ENCODE data around the gene EPS8L1.
"Not testable (repeated sequence)": the region's sequence is repeated elsewhere in the genome, so short reads cannot be mapped to it uniquely, and the experiment has no call there.

EPS8L1 gene

GRCh38 chr19:55075371-55075998, at the start of gene EPS8L1:
Gene EPS8L1 (plus strand): TSS chr19:55075869. CDS start chr19:55076445, 576 bp downstream.
- DNase-seq, result no peak

GRCh38 chr19:55027140-55027471, 48.6 kb upstream of the EPS8L1 start:
- not testable (repeated sequence) for DNase-seq

- DNase-seq, result no peak
Measured at GRCh38 chr19:55027472-55028337, 48.0 kb upstream of the EPS8L1 start.

GRCh38 chr19:55028757-55029156, 46.9 kb upstream of the EPS8L1 start:
- no peak for DNase-seq

GRCh38 chr19:55031178-55031577, 44.5 kb upstream of the EPS8L1 start:
- no peak for DNase-seq

GRCh38 chr19:55032170-55032800, 43.4 kb upstream of the EPS8L1 start:
- no peak for DNase-seq

- DNase-seq, result not testable (repeated sequence)
Measured at GRCh38 chr19:55032976-55033643, 42.6 kb upstream of the EPS8L1 start.

GRCh38 chr19:55034751-55035150, 40.9 kb upstream of the EPS8L1 start:
- no peak for DNase-seq

GRCh38 chr19:55036058-55036457, 39.6 kb upstream of the EPS8L1 start:
- no peak for DNase-seq

- DNase-seq, result not testable (repeated sequence)
Measured at GRCh38 chr19:55037603-55038002, 38.1 kb upstream of the EPS8L1 start.

- not testable (repeated sequence) for DNase-seq
Measured at GRCh38 chr19:55040654-55041053, 35.0 kb upstream of the EPS8L1 start.

GRCh38 chr19:55041244-55041626, 34.4 kb upstream of the EPS8L1 start:
- no peak for DNase-seq

- peak; percentile 21 for DNase-seq
Measured at GRCh38 chr19:55041627-55042343, 33.9 kb upstream of the EPS8L1 start.

GRCh38 chr19:55042344-55042678, 33.4 kb upstream of the EPS8L1 start:
- DNase-seq, result no peak

- no peak for DNase-seq
Measured at GRCh38 chr19:55042688-55043087, 33.0 kb upstream of the EPS8L1 start.

GRCh38 chr19:55044286-55044685, 31.4 kb upstream of the EPS8L1 start:
- DNase-seq, result no peak

- no peak for DNase-seq
Measured at GRCh38 chr19:55044771-55045716, 30.6 kb upstream of the EPS8L1 start.

- DNase-seq, result no peak
Measured at GRCh38 chr19:55046975-55047622, 28.6 kb upstream of the EPS8L1 start.

GRCh38 chr19:55047951-55048350, 27.7 kb upstream of the EPS8L1 start:
- DNase-seq, result no peak

- no peak for DNase-seq
Measured at GRCh38 chr19:55048446-55048845, 27.2 kb upstream of the EPS8L1 start.
